H54 (cell line): ENCODE data around the gene PTPN11.

Experiments used
- DNase-seq: peaks from one replicate; pipeline ENCODE4 v3.0.0; 2011; ENCODE audit warnings: low spot score, mixed read lengths; ENCODE audit not compliant: insufficient read length
- FAIRE-seq: peaks from 3 replicates; lab custom pipeline; 2011; peaks lifted over from hg19 to GRCh38; lab: Jason Lieb, UNC
- POLR2A ChIP-seq: IDR thresholded peaks from 2 replicates; pipeline ENCODE4 v1.6.1; 2011; ENCODE audit warnings: low read depth, mild to moderate bottlenecking, low read length

PTPN11 gene

DNA sequence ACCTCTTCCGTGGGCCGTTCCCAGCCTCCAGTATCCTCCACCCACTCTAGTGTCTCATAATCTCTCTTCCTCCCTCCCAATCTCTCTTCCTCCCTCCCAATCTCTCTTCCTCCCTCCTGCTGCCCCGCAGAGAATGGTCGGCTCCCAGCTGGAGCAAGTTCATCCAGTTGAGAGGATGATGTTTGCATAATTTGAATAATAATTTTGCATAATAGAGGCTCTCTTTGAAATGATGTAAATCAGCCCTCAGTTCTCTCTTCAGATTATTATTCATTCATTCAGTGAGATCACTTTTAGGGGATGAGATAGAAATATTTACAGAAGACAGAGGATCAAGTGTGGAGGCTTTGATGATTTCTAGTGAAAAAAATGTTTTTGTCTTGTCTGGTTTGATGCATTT, 125.0 kb downstream of the PTPN11 start:
- no peak for DNase-seq
- FAIRE-seq, result no peak
- TF ChIP-seq POLR2A, result no peak

DNA sequence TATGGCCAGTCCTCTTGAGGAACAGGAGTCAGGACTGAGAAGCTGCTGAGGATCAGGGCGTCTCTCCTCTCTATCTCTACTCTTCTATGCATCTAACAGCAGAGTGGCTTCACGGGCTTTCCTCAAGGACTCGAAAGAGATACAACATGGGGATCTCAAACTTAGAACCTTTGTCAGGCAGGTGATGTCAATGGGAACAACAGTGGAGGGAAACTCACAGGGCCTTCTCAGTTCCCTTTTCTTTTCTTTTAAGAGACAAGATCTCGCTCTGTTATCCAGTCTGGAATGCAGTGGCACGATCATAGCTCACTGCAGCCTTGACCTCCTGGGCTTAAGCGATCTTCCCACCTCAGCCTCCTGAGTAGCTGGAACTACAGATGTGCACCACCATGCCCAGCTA, 127.6 kb downstream of the PTPN11 start:
- no peak for FAIRE-seq
- TF ChIP-seq POLR2A, result no peak
- no peak for DNase-seq

DNA sequence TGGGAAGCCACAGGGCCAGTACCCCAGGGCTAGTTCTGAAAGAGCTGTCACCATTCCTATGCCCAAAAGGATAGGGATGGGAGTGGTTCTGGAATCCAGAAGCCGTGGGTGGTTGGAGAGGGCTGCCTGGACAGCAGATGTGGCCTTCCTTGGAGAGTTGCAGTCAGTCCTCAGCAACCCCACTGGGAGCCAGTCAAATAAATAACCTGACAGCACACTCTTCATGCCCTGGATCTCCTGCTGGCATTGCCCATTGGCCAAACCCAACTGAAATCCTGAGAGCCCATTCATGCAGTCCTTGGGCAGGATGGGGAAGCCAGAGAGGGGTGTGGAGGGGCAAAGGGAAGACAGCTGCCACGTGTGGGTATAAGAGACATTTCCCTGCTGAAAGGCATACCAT, 128.2 kb downstream of the PTPN11 start:
- no peak for DNase-seq
- no peak for TF ChIP-seq POLR2A
- no peak for FAIRE-seq

DNA sequence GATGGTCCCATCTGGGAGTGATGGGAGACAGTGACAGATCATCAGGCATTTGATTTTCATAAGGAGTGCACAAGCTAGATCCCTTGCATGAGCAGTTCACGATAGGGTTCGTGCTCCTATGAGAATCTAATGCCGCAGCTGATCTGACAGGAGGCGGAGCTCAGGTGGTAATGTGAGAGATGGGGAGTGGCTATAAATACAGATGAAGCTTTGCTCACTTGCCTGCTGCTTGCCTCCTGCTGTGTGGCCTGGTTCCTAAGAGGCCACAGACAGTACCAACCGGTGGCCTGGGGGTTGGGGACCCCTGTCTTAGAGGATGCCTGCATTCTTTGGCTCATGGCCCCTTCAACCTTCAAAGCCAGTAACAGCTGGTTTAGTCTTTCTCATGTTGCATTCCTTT, 130.3 kb downstream of the PTPN11 start:
- FAIRE-seq, result no peak
- no peak for DNase-seq
- TF ChIP-seq POLR2A, result no peak

DNA sequence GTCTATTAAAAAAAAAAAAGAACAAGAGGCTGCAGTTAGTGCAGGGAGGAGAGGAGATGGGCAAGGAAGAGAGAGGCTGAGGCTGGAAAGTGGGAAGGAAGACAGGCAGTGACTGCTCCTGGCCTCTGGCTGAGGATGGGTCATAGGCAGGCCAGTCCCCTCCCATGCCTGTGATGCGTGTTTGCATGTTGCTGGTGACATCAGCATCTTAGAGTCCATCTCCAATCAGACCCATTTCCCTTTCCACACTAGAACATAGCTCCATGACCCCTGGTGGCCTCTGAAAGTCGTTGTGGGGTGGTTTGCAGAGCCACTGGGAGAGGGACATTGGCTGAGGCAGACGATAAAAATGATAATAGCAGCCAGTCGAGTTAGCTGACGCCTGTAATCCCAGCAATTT, 132.9 kb downstream of the PTPN11 start:
- FAIRE-seq, result no peak
- no peak for DNase-seq
- no peak for TF ChIP-seq POLR2A

DNA sequence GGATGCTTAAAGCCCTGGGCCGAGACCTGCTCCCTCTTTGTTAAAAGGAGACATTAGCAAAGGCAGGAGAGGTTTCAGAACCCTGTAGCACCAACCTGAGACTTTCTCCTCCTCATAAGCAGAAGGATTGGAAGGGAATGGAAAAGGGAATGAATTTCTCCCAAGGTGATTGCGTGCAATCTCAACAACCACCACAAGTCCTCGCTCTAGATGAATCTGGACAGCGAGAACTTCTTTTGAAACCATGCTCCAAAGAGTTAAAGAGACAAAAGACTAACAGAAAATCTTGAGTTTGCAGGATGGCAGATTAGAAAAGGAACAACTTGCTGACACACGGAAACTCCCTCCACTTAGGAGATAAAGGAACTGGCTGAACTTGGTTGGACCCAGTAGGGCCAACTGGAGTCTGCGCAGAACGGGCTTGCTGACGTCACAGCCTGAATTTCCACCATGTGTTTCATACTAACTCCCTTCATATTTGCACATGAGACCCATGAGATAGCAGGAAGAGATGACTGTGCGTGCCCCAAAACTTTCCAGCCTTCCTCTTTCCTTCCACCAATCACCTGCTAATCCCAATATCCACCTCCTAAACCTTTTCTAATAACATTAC, 137.0 kb downstream of the PTPN11 start:
- FAIRE-seq (no peak), DNase-seq (no peak)
- no peak for TF ChIP-seq POLR2A

DNA sequence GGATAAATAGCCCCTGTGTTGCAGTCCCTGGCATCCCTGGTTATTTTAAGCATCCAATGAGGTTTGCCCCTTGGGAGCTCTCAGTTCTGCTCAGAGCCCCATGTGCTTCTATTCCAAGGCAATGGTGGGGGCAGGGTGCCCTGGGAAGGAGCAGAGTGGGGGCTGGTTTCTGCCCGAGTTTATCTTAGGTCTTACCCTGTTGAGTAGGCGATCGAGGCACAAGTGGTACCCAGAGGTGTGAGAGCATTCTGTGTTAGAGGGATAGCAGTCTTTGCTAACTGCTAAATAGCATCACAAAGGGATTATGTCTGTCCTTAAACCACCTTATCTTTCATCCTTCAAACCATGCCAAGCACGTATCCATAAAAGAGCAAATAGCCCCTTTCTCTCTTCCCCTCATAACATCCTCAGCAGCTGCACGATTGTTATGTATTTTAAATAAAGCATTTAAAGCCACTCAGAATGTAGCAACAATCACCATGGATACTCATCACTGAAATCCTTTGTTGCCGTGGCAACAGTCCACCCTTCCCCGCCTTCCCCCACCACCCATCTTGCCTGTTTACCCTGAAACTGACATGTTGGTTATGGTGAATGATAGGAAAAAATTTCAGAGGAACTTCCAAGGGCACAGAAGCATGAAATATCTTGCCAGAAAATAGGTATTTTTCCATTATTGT, 139.3 kb downstream of the PTPN11 start:
- FAIRE-seq (no peak), DNase-seq (no peak)
- no peak for TF ChIP-seq POLR2A
